ENCODE data around the gene GPR89A. TPM values are rescaled to one million over a fixed set of nuclear protein-coding genes. Genes with fewer than 3 reads are reported as not detected.

The GPR89A gene
- polyA plus RNA-seq, 1 experiment: 14.1 TPM

DNA sequence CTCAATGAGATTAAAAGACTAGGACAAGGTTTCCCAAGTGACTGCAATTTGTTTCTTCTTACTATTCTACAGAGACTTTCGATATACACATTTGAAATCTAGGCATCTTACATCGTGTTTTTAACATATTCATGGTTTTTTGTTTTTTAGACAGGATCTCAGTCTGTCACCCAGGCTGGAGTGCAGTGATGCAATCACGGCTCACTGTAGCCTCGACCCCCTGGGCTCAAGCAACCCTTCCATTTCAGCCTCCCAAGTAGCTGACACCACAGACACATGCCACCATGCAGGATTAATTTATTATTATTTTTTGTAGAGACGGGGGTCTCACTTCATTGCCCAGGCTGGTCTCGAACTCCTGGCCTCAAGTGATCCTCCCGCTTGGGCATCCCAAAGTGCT, 97.8 kb downstream of the GPR89A start:
- H3K27me3 ChIP-seq (ENCODE audit: control insufficient read depth, insufficient read depth, low read length): no peaks in the 10 kb centered on the region
- ChIA-PET POLR2A (no interaction called here), CTCF (interaction anchor here (1.0 to 1.5 kb wide), 2 partner anchors 16 to 21 kb away, joined by 3 to 13 read pairs; no protein-coding TSS in a partner anchor)
- no peak for DNase-seq (ENCODE audit: low read depth)
- no peaks in the 10 kb centered on the region for H3K36me3 ChIP-seq (ENCODE audit: control insufficient read depth, insufficient read depth, low read length)
- TF ChIP-seq, protein P1, sequence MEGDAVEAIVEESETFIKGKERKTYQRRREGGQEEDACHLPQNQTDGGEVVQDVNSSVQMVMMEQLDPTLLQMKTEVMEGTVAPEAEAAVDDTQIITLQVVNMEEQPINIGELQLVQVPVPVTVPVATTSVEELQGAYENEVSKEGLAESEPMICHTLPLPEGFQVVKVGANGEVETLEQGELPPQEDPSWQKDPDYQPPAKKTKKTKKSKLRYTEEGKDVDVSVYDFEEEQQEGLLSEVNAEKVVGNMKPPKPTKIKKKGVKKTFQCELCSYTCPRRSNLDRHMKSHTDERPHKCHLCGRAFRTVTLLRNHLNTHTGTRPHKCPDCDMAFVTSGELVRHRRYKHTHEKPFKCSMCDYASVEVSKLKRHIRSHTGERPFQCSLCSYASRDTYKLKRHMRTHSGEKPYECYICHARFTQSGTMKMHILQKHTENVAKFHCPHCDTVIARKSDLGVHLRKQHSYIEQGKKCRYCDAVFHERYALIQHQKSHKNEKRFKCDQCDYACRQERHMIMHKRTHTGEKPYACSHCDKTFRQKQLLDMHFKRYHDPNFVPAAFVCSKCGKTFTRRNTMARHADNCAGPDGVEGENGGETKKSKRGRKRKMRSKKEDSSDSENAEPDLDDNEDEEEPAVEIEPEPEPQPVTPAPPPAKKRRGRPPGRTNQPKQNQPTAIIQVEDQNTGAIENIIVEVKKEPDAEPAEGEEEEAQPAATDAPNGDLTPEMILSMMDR (IDR thresholded peaks at IDR 0.05; ENCODE audit: insufficient read depth, low read depth, low read length): no peak
- H3K4me3 ChIP-seq (ENCODE audit: low read depth, low read length): no peak overlapping the region

DNA sequence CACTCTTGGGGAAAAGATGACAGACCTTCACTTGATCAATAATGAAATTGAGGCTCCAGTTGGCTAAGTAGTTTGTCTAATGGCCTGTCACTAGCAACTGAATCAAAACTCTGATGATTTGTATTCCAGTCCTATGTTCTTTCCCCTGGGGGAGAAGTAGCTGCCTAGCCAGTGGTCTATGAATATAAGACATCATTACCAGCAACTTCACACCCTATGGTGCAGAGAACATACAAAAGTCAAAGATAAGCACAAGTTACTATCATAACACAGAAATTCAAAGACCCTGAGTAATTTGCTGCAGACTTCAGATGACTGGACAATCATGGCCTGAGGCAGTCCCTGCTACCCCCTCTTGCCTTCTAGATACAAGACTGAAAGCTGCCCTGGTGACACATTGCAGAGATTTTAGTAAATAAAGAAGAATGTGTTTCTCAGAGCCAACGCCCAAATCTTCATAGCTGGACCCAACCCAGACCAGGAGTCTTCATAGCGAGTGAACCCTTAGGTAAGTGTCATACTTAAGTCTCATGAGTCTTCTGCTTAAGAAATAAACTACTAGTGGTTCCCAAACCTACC, 98.4 kb downstream of the GPR89A start:
- Histone ChIP-seq H3K27me3 (ENCODE audit: control insufficient read depth, insufficient read depth, low read length) (no peaks in the 10 kb centered on the region), H3K36me3 (ENCODE audit: control insufficient read depth, insufficient read depth, low read length) (no peaks in the 10 kb centered on the region), H3K4me3 (ENCODE audit: low read depth, low read length) (no peak overlapping the region)
- CTCF ChIA-PET: interaction anchor here (1.0 to 1.4 kb wide), 2 partner anchors 16 to 20 kb away, joined by 3 to 10 read pairs; no protein-coding TSS in a partner anchor
- POLR2A ChIA-PET: no interaction called here
- DNase-seq (ENCODE audit: low read depth): peak; percentile 57
- TF ChIP-seq, protein P1 (IDR thresholded peaks at IDR 0.05; ENCODE audit: insufficient read depth, low read depth, low read length): no peak

DNA sequence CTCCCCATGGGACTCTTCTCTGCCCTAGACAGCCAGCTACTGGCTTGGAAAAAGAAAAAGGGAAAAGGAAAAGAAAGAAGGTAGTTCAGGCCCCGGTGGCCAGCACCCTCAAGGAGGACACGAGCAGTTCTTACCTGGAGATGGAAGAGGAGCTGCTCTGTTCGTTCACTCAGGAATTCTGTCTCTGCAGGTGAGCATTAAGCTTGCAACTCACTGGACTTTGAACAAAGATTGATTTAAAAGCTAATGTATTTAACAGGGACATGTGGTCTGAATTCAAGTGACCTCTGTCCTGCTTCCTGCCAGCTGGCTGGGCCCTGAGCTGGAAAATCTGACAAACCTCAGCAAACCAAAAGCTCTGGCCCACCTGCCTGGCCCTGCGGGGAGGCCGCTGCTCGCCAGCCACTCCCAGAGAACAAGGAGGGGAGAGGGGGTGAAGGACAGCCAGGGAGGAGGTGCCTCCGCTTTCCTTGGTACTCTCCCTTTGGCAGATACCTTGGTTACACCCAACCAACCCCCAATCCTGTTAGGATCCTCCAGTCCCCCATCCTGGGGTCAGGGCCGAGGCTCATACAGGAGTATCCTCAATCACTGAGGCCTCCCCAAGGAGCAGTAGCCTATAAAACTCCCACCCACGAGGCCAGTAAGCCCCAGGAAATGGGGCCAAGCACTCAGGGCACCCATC, 99.5 kb downstream of the GPR89A start, which contains the start of gene PDZK1:
Gene PDZK1 (minus strand): TSS at position 186 of the 685 bp plus-strand sequence. CDS start 19,347 bp downstream, outside the sequence.
- TF ChIP-seq, protein P1 (IDR thresholded peaks at IDR 0.05; ENCODE audit: insufficient read depth, low read depth, low read length): no peak
- ChIA-PET CTCF (interaction anchor here (1.4 kb wide), 1 partner anchor 15 kb away, joined by 10 read pairs; no protein-coding TSS in a partner anchor), POLR2A (no interaction called here)

DNA sequence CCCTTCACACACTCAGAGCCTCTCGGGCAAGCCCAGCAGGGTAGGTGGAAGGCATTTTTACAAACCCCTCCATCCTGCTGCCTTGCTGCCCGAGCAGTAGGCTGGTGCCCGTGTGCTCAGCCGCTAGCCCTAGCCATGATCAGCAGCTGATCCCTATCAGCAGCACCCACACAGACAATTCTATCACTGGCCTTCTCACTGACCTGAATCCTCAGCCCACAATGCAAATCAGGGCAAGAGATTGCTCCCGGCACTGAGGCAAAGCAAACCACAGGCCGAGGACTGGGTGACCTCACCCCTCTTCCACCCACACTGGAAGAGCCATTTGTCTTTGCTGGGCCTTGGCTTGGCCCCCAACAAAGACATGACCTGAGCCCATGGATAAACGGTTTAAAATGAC, 100.3 kb downstream of the GPR89A start:
- DNase-seq (ENCODE audit: low read depth): no peak
- ChIA-PET CTCF (interaction anchor here (2.5 kb wide), 1 partner anchor 12 kb away, joined by 6 read pairs; no protein-coding TSS in a partner anchor), POLR2A (no interaction called here)
- H3K36me3 ChIP-seq (ENCODE audit: control insufficient read depth, insufficient read depth, low read length): no peaks in the 10 kb centered on the region
- H3K4me3 ChIP-seq (ENCODE audit: low read depth, low read length): no peak overlapping the region
- TF ChIP-seq, protein P1 (IDR thresholded peaks at IDR 0.05; ENCODE audit: insufficient read depth, low read depth, low read length): no peak
- no peaks in the 10 kb centered on the region for H3K27me3 ChIP-seq (ENCODE audit: control insufficient read depth, insufficient read depth, low read length)

More for the DNA sequence above, 99.5 kb downstream of the GPR89A start, which contains the start of gene PDZK1:
- no peak within 1 kb of the TSS for H3K4me3 ChIP-seq (ENCODE audit: low read depth, low read length)
- H3K27me3 ChIP-seq (ENCODE audit: control insufficient read depth, insufficient read depth, low read length): no peaks in the 10 kb centered on the region
- no peak for DNase-seq (ENCODE audit: low read depth)
- no peaks in the 10 kb centered on the region for H3K36me3 ChIP-seq (ENCODE audit: control insufficient read depth, insufficient read depth, low read length)

DNA sequence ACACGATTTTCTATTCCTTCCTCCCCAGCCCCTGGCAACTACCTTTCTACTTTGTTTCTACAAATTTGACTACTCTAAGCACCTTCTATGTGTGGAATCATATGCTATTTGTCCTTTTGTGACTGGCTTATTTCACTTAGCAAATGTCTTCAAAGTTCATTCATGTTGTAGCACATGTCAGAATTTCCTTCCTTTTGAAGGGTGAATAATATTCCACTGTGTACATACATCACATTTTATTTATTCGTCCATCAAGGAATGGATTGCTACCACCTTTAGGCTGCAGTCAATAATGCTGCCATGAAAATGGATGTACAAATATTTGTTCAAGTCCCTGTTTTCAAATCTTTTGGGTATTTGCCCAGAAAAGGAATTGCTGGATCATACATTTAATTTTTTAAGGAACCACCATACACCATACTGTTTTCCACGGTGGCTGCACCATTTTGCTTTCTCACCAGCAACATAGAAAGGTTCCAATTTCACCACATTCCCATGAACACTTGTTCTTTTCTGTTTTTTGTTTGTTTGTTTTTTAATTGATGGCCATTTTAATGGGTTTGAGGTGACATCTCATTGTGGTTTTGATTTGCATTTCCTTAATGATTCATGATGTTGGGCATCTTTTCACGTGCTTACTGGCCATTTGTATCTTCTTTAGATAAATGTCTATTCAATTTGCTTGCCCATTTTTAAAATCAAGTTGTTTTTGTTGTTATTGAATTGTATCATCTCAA, 102.7 kb downstream of the GPR89A start:
- ChIA-PET POLR2A (no interaction called here), CTCF (interaction anchor here (2.5 kb wide), 1 partner anchor 10 kb away, joined by 6 read pairs; no protein-coding TSS in a partner anchor)
- TF ChIP-seq, protein P1 (IDR thresholded peaks at IDR 0.05; ENCODE audit: insufficient read depth, low read depth, low read length): no peak

More for the DNA sequence above, 102.7 kb downstream of the GPR89A start:
- H3K36me3 ChIP-seq (ENCODE audit: control insufficient read depth, insufficient read depth, low read length): no peaks in the 10 kb centered on the region
- H3K27me3 ChIP-seq (ENCODE audit: control insufficient read depth, insufficient read depth, low read length): no peaks in the 10 kb centered on the region
- DNase-seq (ENCODE audit: low read depth): no peak
- no peak overlapping the region for H3K4me3 ChIP-seq (ENCODE audit: low read depth, low read length)

Measured in BJ (cell line).